Measurements from ENCODE around the gene ZNF414. TPM values are rescaled to one million over a fixed set of nuclear protein-coding genes. Genes with fewer than 3 reads are reported as not detected.
A peak's percentile ranks its signal among the peaks of the same experiment; 100 is the strongest.

The ZNF414 gene
- total RNA-seq, 1 donor from 2014 or later, result 27.5 TPM

- Histone ChIP-seq H3K4me3 (no peak overlapping the region), H3K9me3 (no peaks in the 10 kb centered on the region), H3K36me3 (peaks cover 4 to 37% of the 10 kb centered on the region in 2 donors), H3K27ac (no peak overlapping the region), H3K27me3 (no peaks in the 10 kb centered on the region), H3K4me1 (peaks cover 52% of the 10 kb centered on the region)
- no peak for DNase-seq (ENCODE audit: extremely low spot score in 2 of 2)
- TF ChIP-seq POLR2AphosphoS5 (IDR thresholded peaks at IDR 0.05; ENCODE audit: insufficient read depth in 1 of 2, low read depth in 1 of 2) (no peak), POLR2A (IDR thresholded peaks at IDR 0.05) (no peak), CTCF (IDR thresholded peaks at IDR 0.05) (no peak)
- intact Hi-C loops (cut with DNase I), result no loop called here
Observed at GRCh38 chr19:8461891-8462290, 52.1 kb downstream of the ZNF414 start.

- H3K36me3 ChIP-seq, result peaks cover 4 to 37% of the 10 kb centered on the region in 2 donors
- no peaks in the 10 kb centered on the region for H3K27me3 ChIP-seq
- peaks cover 58% of the 10 kb centered on the region for H3K4me1 ChIP-seq
- intact Hi-C loops (cut with DNase I), result no loop called here
- no peak overlapping the region for H3K27ac ChIP-seq
- TF ChIP-seq POLR2A (IDR thresholded peaks at IDR 0.05), result no peak
- TF ChIP-seq POLR2AphosphoS5 (IDR thresholded peaks at IDR 0.05; ENCODE audit: insufficient read depth in 1 of 2, low read depth in 1 of 2), result no peak
- TF ChIP-seq CTCF (IDR thresholded peaks at IDR 0.05), result no peak
- no peaks in the 10 kb centered on the region for H3K9me3 ChIP-seq
- DNase-seq (ENCODE audit: extremely low spot score in 2 of 2), result no peak
- no peak overlapping the region for H3K4me3 ChIP-seq
Observed at GRCh38 chr19:8461376-8461775, 52.6 kb downstream of the ZNF414 start.

GRCh38 chr19:8460516-8461298 is 53.3 kb downstream of the ZNF414 start:
- H3K9me3 ChIP-seq, result no peaks in the 10 kb centered on the region
- no peak overlapping the region for H3K4me3 ChIP-seq
- H3K27me3 ChIP-seq, result no peaks in the 10 kb centered on the region
- H3K36me3 ChIP-seq, result peaks cover 1 to 36% of the 10 kb centered on the region in 2 donors
- intact Hi-C loops (cut with DNase I), result no loop called here
- peak overlapping the region; percentile 26 for H3K27ac ChIP-seq
- DNase-seq (ENCODE audit: extremely low spot score in 2 of 2), result no peak
- peaks cover 64% of the 10 kb centered on the region for H3K4me1 ChIP-seq
- TF ChIP-seq POLR2AphosphoS5 (IDR thresholded peaks at IDR 0.05; ENCODE audit: insufficient read depth in 1 of 2, low read depth in 1 of 2), result no peak
- TF ChIP-seq CTCF (IDR thresholded peaks at IDR 0.05), result no peak
- TF ChIP-seq POLR2A (IDR thresholded peaks at IDR 0.05), result no peak

Other genes starting within 250 kb of the ZNF414 start
- 27.3 TPM for gene CD320, start 205.8 kb downstream of the ZNF414 start, total RNA-seq
- gene NDUFA7, start 192.8 kb downstream of the ZNF414 start, total RNA-seq, result 24.6 TPM
- gene RPS28, start 192.7 kb downstream of the ZNF414 start, total RNA-seq, result 516 TPM
- gene KANK3, start 170.9 kb downstream of the ZNF414 start, total RNA-seq, result 20.9 TPM
- 92.8 TPM for gene ANGPTL4, start 150.0 kb downstream of the ZNF414 start, total RNA-seq
- 88.1 TPM for gene RAB11B, start 123.8 kb downstream of the ZNF414 start, total RNA-seq
- 146 TPM for gene MARCHF2, start 100.9 kb downstream of the ZNF414 start, total RNA-seq
- 140 TPM for gene HNRNPM, start 69.2 kb downstream of the ZNF414 start, total RNA-seq
- gene PRAM1, start 11.5 kb downstream of the ZNF414 start, total RNA-seq, result 0.49 TPM
- 20.4 TPM for gene MYO1F, start 63.3 kb upstream of the ZNF414 start, total RNA-seq
- gene ADAMTS10, start 96.5 kb upstream of the ZNF414 start, total RNA-seq, result 66.3 TPM
- gene NFILZ, start 116.5 kb upstream of the ZNF414 start, total RNA-seq, result not detected
- not detected for gene ACTL9, start 184.6 kb upstream of the ZNF414 start, total RNA-seq
- not detected for gene OR2Z1, start 207.5 kb upstream of the ZNF414 start, total RNA-seq